ENCODE data around the gene CPZ. TPM values are rescaled to one million over a fixed set of nuclear protein-coding genes. Genes with fewer than 3 reads are reported as not detected.

CPZ gene
- total and polyA plus RNA-seq, 10 of the 15 experiments (the other 5 are each of a cell fraction or from before 2014, with no cell fraction given) = not detected

DNA sequence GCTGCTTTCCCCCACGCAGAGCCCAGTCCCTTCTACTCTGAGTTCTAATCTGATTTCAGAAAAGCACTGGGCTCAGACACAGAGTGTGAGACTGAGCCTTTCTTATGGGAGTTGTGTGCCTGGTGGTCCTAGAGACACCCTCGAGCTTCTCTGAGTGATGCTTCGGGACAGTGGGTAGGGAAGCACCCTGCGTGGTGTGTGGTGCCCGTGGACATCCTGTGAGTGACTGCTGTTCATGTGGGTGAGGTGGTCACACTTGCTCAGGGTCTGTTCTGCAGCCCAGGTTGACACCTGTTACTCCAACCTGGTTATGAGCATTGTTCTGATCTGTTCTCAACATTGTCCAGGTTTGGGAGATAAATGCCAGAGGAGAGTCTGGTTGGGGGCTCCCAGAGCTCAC is 6.3 kb upstream of the CPZ start (continued):
- TF ChIP-seq IRF3 (IDR thresholded peaks at IDR 0.05) (no peak), STAT3 (IDR thresholded peaks at IDR 0.05; ENCODE audit: low read depth, low read length) (no peak), LARP7 (IDR thresholded peaks at IDR 0.05) (no peak), HDGF (IDR thresholded peaks at IDR 0.05) (no peak), RB1 (IDR thresholded peaks at IDR 0.05; ENCODE audit: borderline replicate concordance) (no peak)
- TF ChIP-seq, protein P1, sequence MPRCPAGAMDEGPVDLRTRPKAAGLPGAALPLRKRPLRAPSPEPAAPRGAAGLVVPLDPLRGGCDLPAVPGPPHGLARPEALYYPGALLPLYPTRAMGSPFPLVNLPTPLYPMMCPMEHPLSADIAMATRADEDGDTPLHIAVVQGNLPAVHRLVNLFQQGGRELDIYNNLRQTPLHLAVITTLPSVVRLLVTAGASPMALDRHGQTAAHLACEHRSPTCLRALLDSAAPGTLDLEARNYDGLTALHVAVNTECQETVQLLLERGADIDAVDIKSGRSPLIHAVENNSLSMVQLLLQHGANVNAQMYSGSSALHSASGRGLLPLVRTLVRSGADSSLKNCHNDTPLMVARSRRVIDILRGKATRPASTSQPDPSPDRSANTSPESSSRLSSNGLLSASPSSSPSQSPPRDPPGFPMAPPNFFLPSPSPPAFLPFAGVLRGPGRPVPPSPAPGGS (IDR thresholded peaks at IDR 0.05; ENCODE audit: borderline replicate concordance, insufficient read depth, low read depth, low read length, poor library complexity, severe bottlenecking) = no peak
- TF ChIP-seq, protein P2, sequence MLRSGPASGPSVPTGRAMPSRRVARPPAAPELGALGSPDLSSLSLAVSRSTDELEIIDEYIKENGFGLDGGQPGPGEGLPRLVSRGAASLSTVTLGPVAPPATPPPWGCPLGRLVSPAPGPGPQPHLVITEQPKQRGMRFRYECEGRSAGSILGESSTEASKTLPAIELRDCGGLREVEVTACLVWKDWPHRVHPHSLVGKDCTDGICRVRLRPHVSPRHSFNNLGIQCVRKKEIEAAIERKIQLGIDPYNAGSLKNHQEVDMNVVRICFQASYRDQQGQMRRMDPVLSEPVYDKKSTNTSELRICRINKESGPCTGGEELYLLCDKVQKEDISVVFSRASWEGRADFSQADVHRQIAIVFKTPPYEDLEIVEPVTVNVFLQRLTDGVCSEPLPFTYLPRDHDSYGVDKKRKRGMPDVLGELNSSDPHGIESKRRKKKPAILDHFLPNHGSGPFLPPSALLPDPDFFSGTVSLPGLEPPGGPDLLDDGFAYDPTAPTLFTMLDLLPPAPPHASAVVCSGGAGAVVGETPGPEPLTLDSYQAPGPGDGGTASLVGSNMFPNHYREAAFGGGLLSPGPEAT (IDR thresholded peaks at IDR 0.05; ENCODE audit: low read depth) = no peak

- DNase-seq (ENCODE audit: low read depth, low spot score) (no peak), FAIRE-seq (no peak), ATAC-seq (peak; percentile 79)
- no TSS peak for BruUV-seq (replicated peaks)
- Histone ChIP-seq H4K20me1 (ENCODE audit: control insufficient read depth, insufficient read depth) (no peaks in the 10 kb centered on the region), H3K4me2 (ENCODE audit: control insufficient read depth, insufficient read depth) (no peak overlapping the region), H3K9ac (ENCODE audit: control insufficient read depth, insufficient read depth, low read length) (no peak overlapping the region), H3K36me3 (ENCODE audit: control insufficient read depth in 2 of 2, insufficient read depth in 2 of 2, low read length in 1 of 2) (no peaks in the 10 kb centered on the region), H3K9me3 (replicated peaks; ENCODE audit: control insufficient read depth, insufficient read depth, low read length) (no peaks in the 10 kb centered on the region), H3K27me3 (replicated peaks in 1 of 2; ENCODE audit: control insufficient read depth in 2 of 2, insufficient read depth in 2 of 2, low read length in 1 of 2) (peaks cover 0 to 3% of the 10 kb centered on the region in 2 experiments; a peak in 1 of 4 replicates), H3K79me2 (ENCODE audit: control insufficient read depth, insufficient read depth, low read length) (no peaks in the 10 kb centered on the region), H3K27ac (ENCODE audit: control insufficient read depth, insufficient read depth) (no peak overlapping the region), H3K4me3 (no peak overlapping the region), H3K4me1 (ENCODE audit: control insufficient read depth, insufficient read depth, low read length) (no peaks in the 10 kb centered on the region), H2AFZ (ENCODE audit: control insufficient read depth, low read depth, low read length) (no peak overlapping the region)
- ChIA-PET RAD21 (ENCODE audit: unreplicated experiment) (no interaction called here), SMC1A (ENCODE audit: uncharacterized antibody, unreplicated experiment) (interaction anchor here (1.1 kb wide), 1 partner anchor 119 kb away, joined by 3 read pairs; no protein-coding TSS in a partner anchor), POLR2A (no interaction called here), CTCF (interaction anchor here (0.7 to 2.4 kb wide), 2 partner anchors 54 to 118 kb away, joined by 3 to 15 read pairs; no protein-coding TSS in a partner anchor)
- 47% methylated on average over 35 of the region's 37 CpGs for WGBS (ENCODE audit: insufficient coverage, insufficient replicate concordance, low lambda C conversion rate, missing lambda C conversion rate)
- intact Hi-C loops (cut with micrococcal nuclease; ENCODE audit: unreplicated experiment) = no loop called here
- in situ Hi-C loops (cut with MboI) = no loop called here
- TF ChIP-seq TCF7 (IDR thresholded peaks at IDR 0.05; ENCODE audit: borderline replicate concordance) (no peak), PAX5 (IDR thresholded peaks at IDR 0.05; ENCODE audit: borderline replicate concordance, low read depth, low read length) (no peak), RAD21 (IDR thresholded peaks at IDR 0.05; ENCODE audit: insufficient read depth, low read depth, low read length) (0 out of 2 replicates have a peak, but pooled peaks have one; percentile 7), SMC3 (IDR thresholded peaks at IDR 0.05; ENCODE audit: borderline replicate concordance, low read length) (0 out of 2 replicates have a peak, but pooled peaks have one; percentile 9), CTCF (IDR thresholded peaks at IDR 0.05 in 2 of 3, conservative IDR thresholded peaks at IDR 0.05 in 1 of 3; ENCODE audit: control insufficient read depth in 2 of 3, extremely low read depth in 1 of 3, insufficient read depth in 1 of 3, low read depth in 3 of 3, low read length in 3 of 3) (peak in 2 of 3 experiments; percentile 27 to 31; a peak in 2 of 6 replicates), IKZF1 (conservative IDR thresholded peaks at IDR 0.05) (no peak), KAT2A (conservative IDR thresholded peaks at IDR 0.05; ENCODE audit: control insufficient read depth, low read depth, low read length) (no peak)
Observed at GRCh38 chr4:8586671-8587468, 5.7 kb upstream of the CPZ start.

Data from GM12878 (cell line).